Epithelial cell of prostate (primary cell): ENCODE measurements around the gene SEMA4B.
"Not testable (repeated sequence)": the region's sequence is repeated elsewhere in the genome, so short reads cannot be mapped to it uniquely, and the experiment has no call there.

ENCODE experiments used
- DNase-seq: peaks from one replicate; pipeline ENCODE4 v3.0.0-alpha.2; 2011; ENCODE audit warnings: low read depth, low spot score
- H3K27ac ChIP-seq: fragments of 450-650 bp; 2 replicates; pipeline ENCODE4 v1.5.1; 2017; ENCODE audit warnings: mild to moderate bottlenecking

Gene SEMA4B, protein sequence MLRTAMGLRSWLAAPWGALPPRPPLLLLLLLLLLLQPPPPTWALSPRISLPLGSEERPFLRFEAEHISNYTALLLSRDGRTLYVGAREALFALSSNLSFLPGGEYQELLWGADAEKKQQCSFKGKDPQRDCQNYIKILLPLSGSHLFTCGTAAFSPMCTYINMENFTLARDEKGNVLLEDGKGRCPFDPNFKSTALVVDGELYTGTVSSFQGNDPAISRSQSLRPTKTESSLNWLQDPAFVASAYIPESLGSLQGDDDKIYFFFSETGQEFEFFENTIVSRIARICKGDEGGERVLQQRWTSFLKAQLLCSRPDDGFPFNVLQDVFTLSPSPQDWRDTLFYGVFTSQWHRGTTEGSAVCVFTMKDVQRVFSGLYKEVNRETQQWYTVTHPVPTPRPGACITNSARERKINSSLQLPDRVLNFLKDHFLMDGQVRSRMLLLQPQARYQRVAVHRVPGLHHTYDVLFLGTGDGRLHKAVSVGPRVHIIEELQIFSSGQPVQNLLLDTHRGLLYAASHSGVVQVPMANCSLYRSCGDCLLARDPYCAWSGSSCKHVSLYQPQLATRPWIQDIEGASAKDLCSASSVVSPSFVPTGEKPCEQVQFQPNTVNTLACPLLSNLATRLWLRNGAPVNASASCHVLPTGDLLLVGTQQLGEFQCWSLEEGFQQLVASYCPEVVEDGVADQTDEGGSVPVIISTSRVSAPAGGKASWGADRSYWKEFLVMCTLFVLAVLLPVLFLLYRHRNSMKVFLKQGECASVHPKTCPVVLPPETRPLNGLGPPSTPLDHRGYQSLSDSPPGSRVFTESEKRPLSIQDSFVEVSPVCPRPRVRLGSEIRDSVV

GRCh38 chr15:90201130-90201943 lies at the start of gene SEMA4B:
Gene SEMA4B (plus strand): TSS chr15:90201330. CDS start chr15:90201579, 249 bp downstream.
- H3K27ac ChIP-seq: peak within 1 kb of the TSS; percentile 99
- DNase-seq: no peak

- no peak for DNase-seq
- no peak overlapping the region for H3K27ac ChIP-seq
Measured at GRCh38 chr15:90151989-90152645, 49.0 kb upstream of the SEMA4B start.

- no peak overlapping the region for H3K27ac ChIP-seq
- DNase-seq: no peak
Measured at GRCh38 chr15:90153658-90154057, 47.5 kb upstream of the SEMA4B start.

GRCh38 chr15:90154246-90154645 lies 46.9 kb upstream of the SEMA4B start:
- no peak overlapping the region for H3K27ac ChIP-seq
- no peak for DNase-seq

DNA sequence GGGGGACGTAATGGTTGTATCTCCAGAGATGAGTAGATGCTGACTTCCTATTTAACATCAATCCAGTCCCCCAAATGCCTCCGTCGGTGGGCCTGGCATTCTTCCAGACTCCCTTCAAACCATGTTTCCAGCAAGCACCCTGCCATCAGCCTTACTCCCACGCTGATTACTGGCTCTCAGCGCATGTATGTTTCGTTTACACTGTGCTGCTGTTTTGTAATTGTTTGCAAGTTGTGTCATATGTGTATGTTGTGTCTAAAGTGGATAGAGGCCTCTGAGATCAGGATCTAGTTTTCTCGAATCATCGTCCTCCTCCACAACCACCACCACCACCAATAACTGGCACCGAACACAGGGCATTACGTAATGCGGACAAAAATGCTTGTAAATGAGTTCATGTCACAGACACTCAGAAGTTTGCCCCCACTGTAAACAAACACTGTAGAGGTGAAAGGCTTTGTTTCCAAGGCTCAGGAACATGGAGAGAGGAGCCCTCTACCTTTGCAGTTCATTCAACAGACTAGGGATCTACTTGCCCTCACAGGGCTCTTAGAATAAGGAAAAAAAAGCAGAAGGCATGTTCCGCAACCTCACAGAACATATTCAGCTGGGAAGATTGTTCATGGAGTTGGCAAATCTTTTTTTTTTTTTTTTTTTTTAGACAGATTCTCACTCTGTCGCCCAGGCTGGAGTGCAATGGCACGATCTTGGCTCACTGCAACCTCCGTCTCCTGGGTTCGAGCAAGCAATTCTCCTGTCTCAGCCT lies 46.1 kb upstream of the SEMA4B start:
- H3K27ac ChIP-seq: peak overlapping the region; percentile 12
- DNase-seq: peak; percentile 82

DNA sequence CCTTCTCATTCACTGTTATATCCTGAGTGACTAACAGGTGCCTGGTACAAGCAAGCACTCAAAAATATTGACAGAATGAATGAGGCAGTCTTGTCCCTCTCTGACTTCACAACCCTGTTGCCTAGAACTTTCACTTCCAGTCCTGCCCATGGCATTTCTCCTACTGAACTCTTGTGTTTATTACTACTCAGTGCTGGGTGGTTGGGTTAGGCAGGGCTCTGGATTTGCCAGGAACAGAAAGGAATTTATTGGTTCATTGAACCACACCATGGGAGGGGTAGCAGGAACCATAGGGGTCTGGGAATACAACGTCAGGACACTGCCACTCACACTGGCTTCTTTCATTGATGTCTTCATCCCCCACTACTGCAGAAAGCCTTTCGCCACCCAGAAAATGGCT lies 41.9 kb upstream of the SEMA4B start:
- no peak for DNase-seq
- H3K27ac ChIP-seq: peak overlapping the region; percentile 98

- peak overlapping the region; percentile 98 for H3K27ac ChIP-seq
- DNase-seq: no peak
Measured at GRCh38 chr15:90160781-90161727, 40.1 kb upstream of the SEMA4B start.

- peak overlapping the region; percentile 98 for H3K27ac ChIP-seq
- no peak for DNase-seq
Measured at GRCh38 chr15:90161950-90162361, 39.2 kb upstream of the SEMA4B start.

DNA sequence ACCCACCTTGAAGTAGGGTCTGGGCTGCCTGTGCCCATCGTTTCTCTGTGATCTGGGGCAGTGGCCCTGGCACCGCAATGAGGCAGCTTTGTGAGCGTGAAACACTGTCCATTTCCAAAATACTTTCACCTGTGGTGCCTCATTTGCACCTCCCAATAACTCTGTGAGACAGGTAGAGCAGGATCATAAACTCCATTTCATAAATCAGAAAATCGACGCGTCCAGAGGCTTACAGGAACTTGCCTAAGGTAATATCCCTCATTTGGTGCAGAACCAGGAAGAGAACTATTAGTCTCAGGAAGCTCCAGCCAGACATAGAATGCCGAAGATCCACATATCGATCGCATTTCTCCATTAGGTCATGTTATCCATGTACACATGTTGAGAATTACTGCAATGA lies 38.2 kb upstream of the SEMA4B start:
- peak overlapping the region; percentile 98 for H3K27ac ChIP-seq

GRCh38 chr15:90164239-90164638 lies 36.9 kb upstream of the SEMA4B start:
- H3K27ac ChIP-seq: peak overlapping the region; percentile 98
- not testable (repeated sequence) for DNase-seq

More for the DNA sequence above, 38.2 kb upstream of the SEMA4B start:
- DNase-seq: no peak

DNA sequence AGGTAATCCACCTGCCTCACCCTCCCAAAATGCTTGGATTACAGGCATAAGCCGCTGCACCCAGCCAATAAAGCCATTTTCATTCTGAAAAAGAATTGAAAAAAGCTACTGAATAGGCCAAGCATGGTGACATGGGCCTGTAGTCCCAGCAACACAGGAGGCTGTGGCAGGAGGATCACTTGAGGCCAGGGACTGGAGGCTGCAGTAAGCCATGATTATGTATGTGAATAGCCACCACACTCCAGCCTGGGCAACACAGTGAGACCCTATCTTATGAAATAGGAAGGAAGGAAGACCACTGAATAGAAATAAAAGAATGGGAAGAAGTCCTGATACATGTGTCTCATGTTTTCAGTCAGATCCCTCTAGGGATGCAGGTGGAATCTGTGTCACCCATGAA lies 36.0 kb upstream of the SEMA4B start:
- peak overlapping the region; percentile 98 for H3K27ac ChIP-seq

GRCh38 chr15:90165659-90166489 lies 35.3 kb upstream of the SEMA4B start:
- peak; percentile 100 for DNase-seq
- peak overlapping the region; percentile 98 for H3K27ac ChIP-seq

More for the DNA sequence above, 36.0 kb upstream of the SEMA4B start:
- no peak for DNase-seq

GRCh38 chr15:90167121-90167520 lies 34.0 kb upstream of the SEMA4B start:
- peak overlapping the region; percentile 98 for H3K27ac ChIP-seq
- DNase-seq: no peak

DNA sequence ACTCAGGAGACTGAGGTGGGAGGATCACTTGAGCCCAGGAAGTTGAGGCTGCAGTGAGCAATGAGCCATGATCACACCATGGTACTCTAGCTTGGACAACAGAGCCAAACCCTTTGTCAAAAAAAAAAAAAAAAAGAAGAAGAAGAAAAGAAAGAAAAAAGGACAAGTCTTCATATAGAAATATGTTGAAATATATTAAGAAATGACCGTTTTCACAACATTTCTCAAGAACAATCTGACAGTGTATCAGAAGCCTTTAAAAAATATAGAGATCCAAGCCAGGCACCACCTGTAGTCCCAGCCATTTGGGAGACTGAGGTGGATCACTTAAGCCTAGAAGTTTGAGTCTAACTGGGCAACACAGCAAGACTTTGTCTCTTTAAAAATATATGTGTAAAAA lies 29.5 kb upstream of the SEMA4B start:
- no peak for DNase-seq
- no peak overlapping the region for H3K27ac ChIP-seq

- no peak for DNase-seq
Measured at GRCh38 chr15:90173372-90173771, 27.8 kb upstream of the SEMA4B start.

DNA sequence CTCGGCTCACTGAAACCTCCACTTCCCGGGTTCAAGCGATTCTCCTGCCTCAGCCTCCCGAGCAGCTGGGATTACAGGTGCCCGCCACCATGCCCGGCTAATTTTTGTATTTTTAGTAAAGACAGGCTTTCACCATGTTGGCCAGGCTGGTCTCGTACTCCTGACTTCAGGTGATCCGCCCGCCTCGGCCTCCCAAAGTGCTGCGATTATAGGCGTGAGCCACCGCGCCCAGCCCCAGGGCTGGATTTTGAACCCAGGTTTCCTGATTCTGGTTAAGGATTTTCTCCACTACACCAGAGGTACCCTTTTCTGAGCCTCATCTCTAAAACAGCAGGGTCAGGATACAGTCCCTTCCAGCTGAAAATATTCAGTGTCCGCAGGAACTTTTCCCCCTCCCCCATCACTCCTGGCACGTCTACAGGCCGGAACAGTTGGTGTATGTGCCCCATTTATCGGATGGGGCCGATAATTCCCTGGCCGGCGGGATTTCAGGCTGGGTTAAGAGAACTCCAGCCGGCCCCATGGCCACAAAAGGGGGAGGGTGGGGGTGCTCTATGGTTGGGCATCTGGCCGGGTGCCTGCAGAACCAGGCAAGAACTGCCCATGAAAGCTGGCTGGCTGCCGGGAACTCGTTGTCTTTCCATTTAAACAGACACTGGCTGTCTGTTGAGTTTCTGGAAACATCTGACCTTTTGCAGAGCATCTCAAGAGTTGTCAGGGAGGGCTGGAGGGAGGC lies 26.8 kb upstream of the SEMA4B start:
- no peak for DNase-seq

More at GRCh38 chr15:90173372-90173771, 27.8 kb upstream of the SEMA4B start:
- no peak overlapping the region for H3K27ac ChIP-seq

More for the DNA sequence above, 26.8 kb upstream of the SEMA4B start:
- H3K27ac ChIP-seq: no peak overlapping the region
